SK-N-SH (cell line): ENCODE measurements around the gene ADTRP.

Experiments
- CTCF ChIP-seq: fragments of 200-600 bp; sonication (generic); IDR thresholded peaks from 2 replicates; pipeline ENCODE4 v1.6.1; 2017; ENCODE audit warnings: antibody characterized with exemption, mild to moderate bottlenecking, moderate library complexity
- EP300 ChIP-seq, 2 experiments: IDR thresholded peaks; 2 replicates each; pipeline versions ENCODE4 v1.4.0 to v1.6.1; 2012; ENCODE audit warnings: borderline replicate concordance in 1 of 2, low read depth in 1 of 2, low read length in 1 of 2
- FOXM1 ChIP-seq: IDR thresholded peaks from 2 replicates; pipeline ENCODE4 v1.4.0; 2012; ENCODE audit warnings: low read depth, mild to moderate bottlenecking
- IRF3 ChIP-seq: fragments of 150-350 bp; IDR thresholded peaks from 2 replicates; pipeline ENCODE4 v1.6.1; 2016; ENCODE audit warnings: mild to moderate bottlenecking, low read depth, low read length
- MAX ChIP-seq: IDR thresholded peaks from 2 replicates; pipeline ENCODE4 v1.4.0; 2012; ENCODE audit warnings: low read depth
- POLR2AphosphoS5 ChIP-seq: IDR thresholded peaks from 2 replicates; pipeline ENCODE4 v1.6.1; 2012; ENCODE audit warnings: low read depth, low read length
- RCOR1 ChIP-seq: fragments of 150-350 bp; IDR thresholded peaks from 2 replicates; pipeline ENCODE4 v1.6.1; 2017; ENCODE audit warnings: antibody characterized with exemption, low read length
- RFX5 ChIP-seq: IDR thresholded peaks from 2 replicates; pipeline ENCODE4 v1.6.1; 2012; ENCODE audit warnings: mild to moderate bottlenecking, improper control_type of control experiment, low read length
- SMC3 ChIP-seq: IDR thresholded peaks from 2 replicates; pipeline ENCODE4 v1.6.1; 2012; ENCODE audit warnings: low read depth, low read length, improper control_type of control experiment
- USF1 ChIP-seq: IDR thresholded peaks from 2 replicates; pipeline ENCODE4 v1.4.0; 2012; ENCODE audit warnings: low read depth, borderline replicate concordance
- USF2 ChIP-seq: fragments of 150-350 bp; IDR thresholded peaks from 2 replicates; pipeline ENCODE4 v1.6.1; 2017; ENCODE audit warnings: antibody characterized with exemption, low read length, low read depth, borderline replicate concordance
- YY1 ChIP-seq: IDR thresholded peaks from 2 replicates; pipeline ENCODE4 v1.4.0; 2012; ENCODE audit warnings: low read depth, mild to moderate bottlenecking

- TF ChIP-seq RFX5 (no peak), SMC3 (no peak), CTCF (no peak), USF2 (no peak), RCOR1 (no peak), POLR2AphosphoS5 (no peak), FOXM1 (no peak), YY1 (no peak), EP300 (IDR thresholded peaks at IDR 0.05; ENCODE audit: borderline replicate concordance in 1 of 2, low read depth in 1 of 2, low read length in 1 of 2) (no peak), USF1 (no peak), IRF3 (no peak), MAX (no peak)
Measured at GRCh38 chr6:11711984-11712711, 66.5 kb downstream of the ADTRP start.
